ENCODE measurements around the gene SYNE1. TPM values are rescaled to one million over a fixed set of nuclear protein-coding genes. Genes with fewer than 3 reads are reported as not detected.

Gene SYNE1
- total RNA-seq, 1 donor from 2014 or later: 24.9 TPM

DNA sequence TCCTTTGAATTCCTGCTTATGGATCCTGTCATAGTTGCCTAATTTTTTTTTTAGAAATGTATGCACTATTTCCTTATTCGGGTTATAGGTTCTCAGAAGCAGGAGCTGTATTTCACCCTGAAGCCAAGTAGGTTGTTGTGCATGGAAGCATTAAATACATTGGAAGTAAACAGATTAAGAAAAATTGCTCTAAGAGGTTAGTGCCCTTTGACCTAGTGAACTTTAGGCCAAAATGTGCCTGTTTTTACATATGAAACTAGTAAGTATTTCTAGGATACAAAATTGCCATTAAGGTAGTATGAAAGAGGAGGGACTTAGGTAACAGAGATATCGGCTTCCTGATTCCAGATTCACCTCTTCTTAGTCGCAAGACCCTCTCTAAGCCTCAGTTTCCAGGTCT, 377.9 kb downstream of the SYNE1 start:
- H3K27me3 Mint-ChIP-seq (ENCODE audit: low read depth): no peaks in the 10 kb centered on the region
- TF ChIP-seq, protein P1, sequence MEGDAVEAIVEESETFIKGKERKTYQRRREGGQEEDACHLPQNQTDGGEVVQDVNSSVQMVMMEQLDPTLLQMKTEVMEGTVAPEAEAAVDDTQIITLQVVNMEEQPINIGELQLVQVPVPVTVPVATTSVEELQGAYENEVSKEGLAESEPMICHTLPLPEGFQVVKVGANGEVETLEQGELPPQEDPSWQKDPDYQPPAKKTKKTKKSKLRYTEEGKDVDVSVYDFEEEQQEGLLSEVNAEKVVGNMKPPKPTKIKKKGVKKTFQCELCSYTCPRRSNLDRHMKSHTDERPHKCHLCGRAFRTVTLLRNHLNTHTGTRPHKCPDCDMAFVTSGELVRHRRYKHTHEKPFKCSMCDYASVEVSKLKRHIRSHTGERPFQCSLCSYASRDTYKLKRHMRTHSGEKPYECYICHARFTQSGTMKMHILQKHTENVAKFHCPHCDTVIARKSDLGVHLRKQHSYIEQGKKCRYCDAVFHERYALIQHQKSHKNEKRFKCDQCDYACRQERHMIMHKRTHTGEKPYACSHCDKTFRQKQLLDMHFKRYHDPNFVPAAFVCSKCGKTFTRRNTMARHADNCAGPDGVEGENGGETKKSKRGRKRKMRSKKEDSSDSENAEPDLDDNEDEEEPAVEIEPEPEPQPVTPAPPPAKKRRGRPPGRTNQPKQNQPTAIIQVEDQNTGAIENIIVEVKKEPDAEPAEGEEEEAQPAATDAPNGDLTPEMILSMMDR (conservative IDR thresholded peaks at IDR 0.05): no peak
- H3K4me1 Mint-ChIP-seq: no peaks in the 10 kb centered on the region
- peaks cover 3% of the 10 kb centered on the region for H3K9me3 Mint-ChIP-seq
- no peak overlapping the region for H3K4me3 Mint-ChIP-seq
- no peak overlapping the region for H3K27ac Mint-ChIP-seq (ENCODE audit: unreplicated experiment)
- DNase-seq (ENCODE audit: low read depth, low spot score): no peak
- H3K36me3 Mint-ChIP-seq (ENCODE audit: low read depth): peaks cover 26% of the 10 kb centered on the region

DNA sequence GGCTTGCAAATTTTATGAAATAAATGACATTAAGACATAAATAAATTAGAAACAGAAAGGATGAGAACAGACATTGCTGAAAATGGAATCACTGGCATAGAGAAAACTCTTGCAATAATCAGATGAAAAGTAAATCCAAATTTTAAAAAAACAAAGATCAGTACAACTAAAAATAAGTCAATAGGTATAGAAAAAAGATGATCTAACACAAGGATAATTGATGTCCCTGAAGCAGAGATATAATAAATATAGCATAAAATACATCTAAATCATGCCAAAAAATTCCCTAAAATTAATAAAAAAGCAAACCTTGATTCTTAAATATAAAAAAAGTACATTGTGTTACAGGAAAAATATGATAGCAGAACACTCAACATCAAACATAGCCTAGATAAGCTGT, 379.6 kb downstream of the SYNE1 start:
- TF ChIP-seq, protein P1 (conservative IDR thresholded peaks at IDR 0.05): no peak
- H3K4me1 Mint-ChIP-seq: no peaks in the 10 kb centered on the region
- no peaks in the 10 kb centered on the region for H3K27me3 Mint-ChIP-seq (ENCODE audit: low read depth)
- H3K36me3 Mint-ChIP-seq (ENCODE audit: low read depth): peaks cover 23% of the 10 kb centered on the region
- no peak for DNase-seq (ENCODE audit: low read depth, low spot score)
- no peaks in the 10 kb centered on the region for H3K9me3 Mint-ChIP-seq
- H3K27ac Mint-ChIP-seq (ENCODE audit: unreplicated experiment): no peak overlapping the region
- no peak overlapping the region for H3K4me3 Mint-ChIP-seq

DNA sequence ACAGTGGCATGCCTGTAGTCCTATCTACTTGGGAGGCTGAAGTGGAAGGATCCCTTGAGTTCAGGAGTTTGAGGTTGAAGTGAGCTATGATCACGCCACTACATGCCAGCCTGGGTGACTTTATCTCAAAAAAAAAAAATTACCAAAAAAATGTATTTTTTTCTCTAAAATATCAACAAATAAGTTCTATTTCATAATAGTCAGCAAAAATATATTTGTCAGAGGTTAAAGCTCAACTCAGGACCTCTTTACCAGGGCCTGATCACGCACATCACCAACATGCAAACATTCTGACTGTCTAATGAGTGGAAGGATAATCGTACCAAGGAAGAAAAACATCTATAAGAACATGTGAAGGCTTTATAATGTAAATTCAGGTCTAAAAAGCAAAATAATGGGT, 387.0 kb downstream of the SYNE1 start:
- TF ChIP-seq, protein P1 (conservative IDR thresholded peaks at IDR 0.05): no peak
- Mint-ChIP-seq H3K4me1 (peaks cover 7% of the 10 kb centered on the region), H3K9me3 (no peaks in the 10 kb centered on the region)

DNA sequence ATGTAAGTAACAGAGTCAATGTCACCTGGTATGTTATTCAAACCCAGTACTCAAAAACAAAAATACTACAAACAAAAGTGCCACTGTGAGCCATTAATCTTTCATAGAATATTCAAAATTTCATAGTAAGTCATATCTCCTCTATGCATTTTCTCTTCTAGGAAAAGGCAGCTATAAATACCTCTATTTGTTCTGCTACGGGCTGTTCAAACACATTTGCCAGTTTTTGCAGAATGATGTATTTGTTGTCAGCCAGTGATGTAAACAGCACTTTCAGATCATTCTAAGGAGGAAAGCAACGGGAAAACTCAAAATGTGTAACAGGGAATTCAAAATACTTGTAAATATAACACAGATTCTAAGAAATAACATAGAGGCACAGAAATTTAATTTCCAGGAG, 388.2 kb downstream of the SYNE1 start:
- TF ChIP-seq, protein P1 (conservative IDR thresholded peaks at IDR 0.05): no peak
- H3K27me3 Mint-ChIP-seq (ENCODE audit: low read depth): no peaks in the 10 kb centered on the region
- no peak overlapping the region for H3K4me3 Mint-ChIP-seq
- H3K9me3 Mint-ChIP-seq: no peaks in the 10 kb centered on the region
- peaks cover 7% of the 10 kb centered on the region for H3K4me1 Mint-ChIP-seq
- H3K27ac Mint-ChIP-seq (ENCODE audit: unreplicated experiment): no peak overlapping the region
- peaks cover 9% of the 10 kb centered on the region for H3K36me3 Mint-ChIP-seq (ENCODE audit: low read depth)
- no peak for DNase-seq (ENCODE audit: low read depth, low spot score)

More for the DNA sequence above, 387.0 kb downstream of the SYNE1 start:
- Mint-ChIP-seq H3K36me3 (ENCODE audit: low read depth) (peaks cover 13% of the 10 kb centered on the region), H3K27ac (ENCODE audit: unreplicated experiment) (no peak overlapping the region), H3K27me3 (ENCODE audit: low read depth) (no peaks in the 10 kb centered on the region), H3K4me3 (no peak overlapping the region)
- DNase-seq (ENCODE audit: low read depth, low spot score): no peak

DNA sequence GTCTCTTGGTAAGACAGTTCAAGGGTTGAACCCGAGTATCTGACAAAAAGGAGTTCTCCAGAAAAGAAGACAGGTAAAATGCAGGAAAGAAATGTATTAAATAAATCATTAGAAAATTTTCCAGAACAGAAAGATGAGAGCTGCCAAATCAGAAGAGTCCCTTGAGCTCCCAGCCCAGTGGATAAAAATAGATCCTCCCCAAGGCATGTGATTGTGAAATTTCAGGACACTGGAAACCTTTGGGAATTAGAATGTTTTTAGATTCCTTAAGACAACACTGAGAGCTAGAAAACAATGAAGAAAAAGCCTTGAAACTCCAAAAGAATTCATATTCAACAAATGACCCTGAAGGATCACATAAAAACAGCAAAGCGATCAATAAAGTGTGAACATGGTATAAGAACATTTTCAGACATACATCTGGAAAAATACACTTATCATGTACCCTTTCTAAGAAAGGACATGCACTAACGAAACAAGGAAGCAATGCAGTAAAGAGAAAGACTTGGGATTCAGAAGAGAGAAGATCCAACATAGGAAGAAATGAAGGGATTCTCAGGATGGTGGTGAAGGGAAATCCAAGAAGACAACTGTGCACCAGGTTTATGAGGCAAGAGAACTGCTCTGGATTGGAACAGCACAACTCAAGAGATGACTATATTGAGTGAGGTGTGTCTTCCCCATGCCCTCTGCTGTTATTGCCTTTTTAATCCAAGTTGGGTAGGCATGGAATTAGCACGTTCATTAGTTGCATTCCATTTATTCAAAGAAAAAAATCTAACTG, 390.4 kb downstream of the SYNE1 start:
- H3K4me1 Mint-ChIP-seq: peaks cover 7% of the 10 kb centered on the region
- TF ChIP-seq, protein P1 (conservative IDR thresholded peaks at IDR 0.05): no peak
- no peak for DNase-seq (ENCODE audit: low read depth, low spot score)
- no peak overlapping the region for H3K27ac Mint-ChIP-seq (ENCODE audit: unreplicated experiment)
- H3K9me3 Mint-ChIP-seq: no peaks in the 10 kb centered on the region
- H3K4me3 Mint-ChIP-seq: no peak overlapping the region
- peaks cover 9% of the 10 kb centered on the region for H3K36me3 Mint-ChIP-seq (ENCODE audit: low read depth)
- no peaks in the 10 kb centered on the region for H3K27me3 Mint-ChIP-seq (ENCODE audit: low read depth)

All from neural crest cell (in vitro differentiated cells).